Stimulated activated CD8-positive, alpha-beta memory T cell treated with anti-CD3 and anti-CD28 coated beads, Interleukin-7, amount 100 ng/mL, for 4 hours (primary cell): ENCODE measurements around the gene HOXB1.
A peak's percentile ranks its signal among the peaks of the same experiment; 100 is the strongest.
"Not testable (repeated sequence)": the region's sequence is repeated elsewhere in the genome, so short reads cannot be mapped to it uniquely, and the experiment has no call there.

ENCODE experiments used
- DNase-seq, 2 donors: peaks; one replicate each; pipeline ENCODE4 v3.0.0-alpha.2; 2020; ENCODE audit warnings: low read depth in 2 of 2

The HOXB1 gene

GRCh38 chr17:48543107-48543853 lies 12.5 kb upstream of the HOXB1 start:
- peak in 1 of 2 donors; percentile 32 for DNase-seq

DNA sequence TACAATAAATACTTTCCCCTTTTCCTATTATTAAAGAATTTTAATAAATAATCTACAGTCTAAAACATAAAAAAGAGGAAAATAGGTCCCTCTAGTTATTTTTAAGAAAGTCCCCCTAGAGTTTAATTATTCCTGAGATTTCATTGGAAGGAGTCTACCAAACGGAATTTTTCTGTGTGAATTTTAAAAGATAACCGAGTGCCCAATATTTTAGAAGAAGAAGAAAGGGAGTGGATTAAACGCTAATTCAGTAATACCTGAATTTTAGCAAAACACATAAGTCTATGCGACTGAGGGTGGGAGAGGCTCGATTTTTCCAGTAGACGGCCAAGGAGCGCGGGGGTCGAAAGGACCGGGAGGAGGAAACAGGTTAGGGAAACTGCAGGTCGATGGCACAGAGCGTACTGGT lies 11.9 kb upstream of the HOXB1 start:
- no peak for DNase-seq

DNA sequence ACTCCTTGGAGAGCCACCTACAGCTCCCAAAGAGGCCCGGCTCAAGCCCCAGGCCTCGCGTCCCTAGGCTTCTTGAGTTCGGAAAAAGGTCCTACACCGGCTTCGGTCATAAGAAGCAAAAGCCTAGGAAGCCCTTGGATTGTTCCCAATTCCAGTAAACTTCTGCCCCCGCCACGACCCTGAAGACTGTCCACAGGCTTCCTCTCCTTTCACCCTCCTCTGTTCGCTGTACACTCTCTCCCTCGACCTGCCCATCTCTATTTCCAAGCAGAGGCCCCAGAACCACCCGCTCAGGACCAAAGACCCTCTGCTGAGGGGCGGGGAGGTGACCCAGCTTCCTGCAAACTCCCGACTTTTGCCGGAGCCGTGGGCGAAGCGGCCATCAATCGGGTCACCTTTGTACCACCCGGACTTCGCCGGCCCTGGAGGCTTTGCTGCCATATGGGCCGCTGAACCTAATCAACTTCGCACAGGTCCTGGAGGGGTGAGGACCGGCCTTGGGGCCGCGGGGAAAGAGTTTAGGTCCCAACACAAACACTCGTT lies 11.4 kb upstream of the HOXB1 start:
- no peak for DNase-seq

DNA sequence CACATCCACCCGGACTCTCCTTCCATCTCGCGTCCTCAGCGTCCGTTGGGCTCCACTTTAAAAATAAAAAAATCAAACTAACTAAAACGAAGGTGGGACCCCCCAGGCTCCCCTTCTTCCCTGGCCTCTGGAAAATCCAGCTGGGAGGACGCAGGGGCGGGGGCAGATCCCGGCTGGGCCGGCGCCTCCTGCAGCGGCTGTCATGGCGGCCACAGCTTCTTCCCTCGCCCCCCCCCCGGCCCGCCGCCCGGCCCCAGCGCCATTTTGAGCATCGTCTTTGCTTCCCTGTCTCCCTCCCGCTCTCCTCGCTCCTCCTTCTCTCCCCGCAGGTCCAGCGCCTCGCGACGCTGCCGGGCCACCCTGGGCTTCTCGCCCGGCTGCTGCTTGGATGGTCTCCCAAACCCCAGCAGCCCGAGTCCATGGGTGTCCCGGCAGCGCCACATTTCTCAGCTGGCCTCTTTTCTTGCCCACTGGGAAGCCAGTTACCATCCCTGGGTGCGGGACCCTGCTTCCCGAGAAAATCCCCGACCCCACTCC lies 10.8 kb upstream of the HOXB1 start:
- no peak for DNase-seq

GRCh38 chr17:48541036-48541576 lies 10.3 kb upstream of the HOXB1 start:
- no peak for DNase-seq

DNA sequence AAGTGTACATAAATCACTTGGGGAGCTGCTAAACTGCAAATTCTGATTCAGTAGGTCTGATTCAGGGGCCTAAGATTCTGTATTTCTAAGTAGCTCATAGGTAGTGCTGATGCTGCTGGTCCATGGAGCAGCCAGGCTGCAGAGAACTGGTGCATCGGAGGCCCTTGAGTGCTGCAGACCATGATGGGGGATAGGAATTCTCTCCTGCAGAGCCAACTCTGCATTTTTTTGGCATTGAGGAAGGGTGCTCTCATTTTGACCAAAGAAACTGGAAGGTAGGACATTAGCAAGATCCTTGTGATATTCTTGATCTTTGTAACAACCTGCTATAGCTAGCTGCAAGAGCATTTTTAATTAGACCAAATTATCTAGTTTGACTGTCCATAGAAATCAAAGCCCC lies 9.4 kb upstream of the HOXB1 start:
- DNase-seq: no peak

GRCh38 chr17:48539177-48539576 lies 8.4 kb upstream of the HOXB1 start:
- DNase-seq: no peak

DNA sequence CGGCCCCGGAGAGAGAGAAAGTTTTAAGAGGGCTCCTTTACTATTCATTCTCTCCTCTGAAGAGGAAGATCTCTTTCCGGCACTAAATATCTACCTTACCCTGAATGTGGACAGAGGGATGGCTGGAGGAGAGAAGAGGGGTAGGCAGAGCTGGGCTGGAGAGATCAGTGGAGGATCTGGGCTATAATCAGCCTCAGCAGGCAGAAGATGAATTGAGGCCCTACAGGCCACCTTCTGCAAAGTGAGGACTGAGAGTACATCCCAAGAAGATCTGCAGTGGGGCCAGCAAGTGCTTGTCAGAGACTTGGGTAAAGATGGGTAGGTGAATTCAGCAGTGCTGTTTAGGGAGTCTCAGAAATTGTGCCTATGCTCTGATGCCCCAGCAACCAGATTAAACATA lies 6.5 kb upstream of the HOXB1 start:
- no peak for DNase-seq

DNA sequence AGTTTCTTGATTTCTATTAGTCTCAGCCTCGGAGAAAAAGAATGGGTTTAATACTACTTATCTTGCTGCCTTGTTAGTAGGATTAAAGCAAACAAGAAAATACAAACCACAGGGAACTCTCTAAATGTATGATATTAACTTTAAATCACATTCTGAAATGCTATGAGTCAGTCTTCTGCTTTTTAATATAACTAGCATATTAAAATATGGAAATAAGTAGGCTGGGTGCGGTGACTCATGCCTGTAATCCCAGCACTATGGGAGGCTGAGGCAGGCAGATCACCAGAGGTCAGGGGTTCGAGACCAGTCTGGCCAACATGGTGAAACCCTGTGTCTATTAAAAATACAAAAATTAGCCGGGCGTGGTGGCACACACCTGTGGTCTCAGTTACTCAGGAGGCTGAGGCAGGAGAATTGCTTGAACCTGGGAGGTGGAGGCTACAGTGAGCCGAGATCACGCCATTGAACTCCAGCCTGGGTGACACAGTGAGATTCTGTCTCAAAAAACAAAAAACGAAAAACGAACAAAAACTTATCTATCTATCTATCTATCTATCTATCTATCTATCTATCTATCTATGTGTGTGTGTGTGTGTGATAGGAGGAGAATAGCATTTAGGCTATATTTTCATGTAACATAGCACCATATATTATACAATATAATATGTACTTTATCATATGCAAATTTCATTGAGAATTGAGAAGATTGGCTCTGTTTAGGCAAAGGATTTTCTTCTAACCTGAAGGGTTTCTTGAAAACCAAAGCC lies 5.2 kb upstream of the HOXB1 start:
- not testable (repeated sequence) for DNase-seq

- DNase-seq: no peak
These were observed 1.4 kb upstream of the HOXB1 start for GRCh38 chr17:48532261-48532660.

GRCh38 chr17:48530208-48530886 lies 464 bp downstream of the HOXB1 start:
- no peak for DNase-seq

DNA sequence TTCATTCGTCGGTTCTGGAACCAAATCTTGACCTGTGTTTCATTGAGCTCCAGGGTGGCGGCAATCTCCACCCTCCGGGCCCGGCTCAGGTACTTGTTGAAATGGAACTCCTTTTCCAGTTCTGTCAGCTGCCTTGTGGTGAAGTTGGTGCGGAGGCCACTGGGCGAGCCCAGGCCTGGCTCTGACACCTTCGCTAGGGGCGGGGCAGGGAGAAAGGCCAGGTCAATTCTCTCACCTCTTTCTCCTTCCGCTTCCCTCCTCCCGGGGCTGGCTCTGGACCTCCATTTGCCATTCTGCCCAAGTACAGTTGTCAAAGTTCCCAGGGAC lies 1.2 kb downstream of the HOXB1 start:
- DNase-seq: no peak

GRCh38 chr17:48528936-48529682 lies 1.7 kb downstream of the HOXB1 start:
- no peak for DNase-seq

DNA sequence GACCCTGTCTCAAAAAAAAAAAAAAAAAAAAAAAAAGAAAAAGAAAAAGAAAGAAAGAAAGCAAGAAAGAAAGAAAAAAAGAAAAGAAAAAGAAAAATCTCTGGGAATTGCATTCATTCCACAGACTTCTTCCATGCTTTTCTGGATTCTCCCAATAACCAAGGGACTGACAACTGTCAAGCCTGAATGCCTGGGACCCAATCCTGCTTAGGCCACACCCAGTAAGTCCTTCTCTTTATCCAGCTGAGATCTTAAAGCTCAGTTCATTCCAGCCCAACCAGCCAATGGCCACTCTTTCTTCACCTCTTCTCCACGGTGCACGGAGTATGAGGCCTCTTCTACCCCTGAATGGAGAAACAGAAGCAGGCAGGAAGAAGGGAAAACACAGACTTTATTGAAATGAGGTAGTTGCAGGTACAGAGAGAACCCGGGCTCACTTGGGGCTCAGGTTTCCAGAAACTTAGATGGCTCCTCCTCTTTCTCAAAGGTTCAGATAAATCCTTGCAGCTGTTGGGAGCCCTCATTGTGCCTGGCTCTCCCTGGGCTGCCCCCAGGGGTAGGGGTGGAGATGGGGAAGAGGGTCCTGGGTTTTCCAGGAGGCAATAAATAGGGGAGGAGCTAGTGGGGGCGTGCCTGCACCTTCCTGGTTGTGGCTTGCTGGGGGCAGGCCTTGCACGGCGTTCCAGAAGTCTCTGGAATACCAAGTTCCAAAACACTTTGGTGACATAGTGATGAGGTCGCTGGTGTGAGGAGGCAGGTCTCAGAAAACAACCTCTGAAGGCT lies 2.5 kb downstream of the HOXB1 start:
- DNase-seq: no peak

DNA sequence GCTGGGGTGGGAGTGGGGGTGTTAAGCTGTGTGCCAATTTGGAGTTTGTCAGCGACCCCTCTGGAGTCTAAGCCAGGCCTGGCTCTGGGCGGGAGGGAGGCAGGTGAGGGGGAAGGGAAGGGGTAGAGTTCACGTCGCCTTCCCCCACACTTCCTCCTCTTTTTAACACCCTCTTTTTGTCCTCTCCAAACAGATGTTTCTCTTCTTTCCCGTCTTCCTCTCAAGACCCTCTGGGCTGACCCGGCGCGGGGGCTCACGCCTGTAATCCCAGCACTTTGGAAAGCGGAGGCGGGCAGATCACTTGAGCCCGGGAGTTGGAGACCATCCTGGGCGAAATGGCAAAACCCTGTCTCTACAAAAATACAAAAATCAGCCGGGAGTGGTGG lies 3.3 kb downstream of the HOXB1 start:
- no peak for DNase-seq

- DNase-seq: no peak
These were observed 3.9 kb downstream of the HOXB1 start for GRCh38 chr17:48526608-48527546.

- DNase-seq: no peak
These were observed 7.8 kb downstream of the HOXB1 start for GRCh38 chr17:48523010-48523409.

GRCh38 chr17:48522031-48522653 lies 8.7 kb downstream of the HOXB1 start:
- DNase-seq: no peak

- DNase-seq: no peak
These were observed 10.2 kb downstream of the HOXB1 start for GRCh38 chr17:48520631-48521079.
